Measurements from ENCODE around the gene IVNS1ABP.

- no peak for TF ChIP-seq POLR2A (IDR thresholded peaks at IDR 0.05)
- TF ChIP-seq CTCF (IDR thresholded peaks at IDR 0.05): no peak
Measured at GRCh38 chr1:185265314-185265713, 51.7 kb downstream of the IVNS1ABP start.

Measured in prostate gland (tissue), 2 donors.